CD14-positive monocyte (primary cell): ENCODE measurements around the gene PANK4. TPM values are rescaled to one million over a fixed set of nuclear protein-coding genes. Genes with fewer than 3 reads are reported as not detected.

ENCODE experiments used
- DNase-seq, 3 donors: peaks; one replicate each; pipeline ENCODE4 v3.0.0-alpha.2; 2011 to 2022
- H2AFZ ChIP-seq: 2 replicates; pipeline ENCODE4 v1.6.0; 2012; ENCODE audit warnings: mild to moderate bottlenecking, low read depth, low read length, inconsistent platforms; ENCODE audit not compliant: insufficient read depth, poor library complexity, severe bottlenecking
- H3K27ac ChIP-seq, 2 donors: 1 replicate in 1 of 2; 2 replicates in 1 of 2; pipeline ENCODE4 v1.5.1; 2012 to 2013; ENCODE audit warnings: low read length in 2 of 2, control low read depth in 1 of 2, inconsistent platforms in 1 of 2, low read depth in 1 of 2, mild to moderate bottlenecking in 1 of 2
- H3K27me3 ChIP-seq, 2 donors: one replicate each; pipeline versions ENCODE4 v1.6.0 to v1.6.1; 2011 to 2013; ENCODE audit warnings: low read length in 2 of 2; ENCODE audit not compliant: control insufficient read depth in 2 of 2, insufficient read depth in 2 of 2
- H3K36me3 ChIP-seq, 2 donors: replicated peaks in 1 of 2; 1 replicate in 1 of 2; 2 replicates in 1 of 2; pipeline versions ENCODE4 v1.5.1 to v1.6.1; 2012 to 2013; ENCODE audit warnings: low read length in 2 of 2, control low read depth in 1 of 2, inconsistent platforms in 1 of 2, mild to moderate bottlenecking in 1 of 2; ENCODE audit not compliant: insufficient read depth in 2 of 2, control insufficient read depth in 1 of 2
- H3K4me1 ChIP-seq, 2 donors: 1 replicate in 1 of 2; 2 replicates in 1 of 2; pipeline versions ENCODE4 v1.5.1 to v1.6.1; 2012 to 2013; ENCODE audit warnings: low read length in 2 of 2, control low read depth in 1 of 2, inconsistent platforms in 1 of 2, mild to moderate bottlenecking in 1 of 2, moderate library complexity in 1 of 2; ENCODE audit not compliant: insufficient read depth in 2 of 2, control insufficient read depth in 1 of 2
- H3K4me2 ChIP-seq: replicated peaks from 2 replicates; pipeline ENCODE3; 2012; ENCODE audit warnings: low read length, moderate library complexity, mild to moderate bottlenecking; ENCODE audit not compliant: poor library complexity, severe bottlenecking; ENCODE audit errors: extremely low read depth
- H3K4me3 ChIP-seq, 3 experiments: fragments of 200-600 bp in 1 of 3; sonication (generic) in 1 of 3; replicated peaks in 1 of 3; 1 replicate in 2 of 3; 2 replicates in 1 of 3; pipeline ENCODE4 v1.5.1; 2011 to 2013; ENCODE audit warnings: low read length in 3 of 3, mild to moderate bottlenecking in 3 of 3, control low read depth in 2 of 3, low read depth in 2 of 3, inconsistent platforms in 1 of 3, moderate library complexity in 1 of 3
- H3K79me2 ChIP-seq: 2 replicates; pipeline ENCODE4 v1.6.0; 2012; ENCODE audit warnings: mild to moderate bottlenecking, control low read depth, inconsistent platforms, low read length, moderate library complexity; ENCODE audit not compliant: insufficient read depth
- H3K9ac ChIP-seq: 2 replicates; pipeline ENCODE4 v1.6.0; 2017; ENCODE audit warnings: low read length, mild to moderate bottlenecking; ENCODE audit not compliant: insufficient read depth, poor library complexity, severe bottlenecking
- H3K9me3 ChIP-seq, 2 donors: replicated peaks in 1 of 2; 1 replicate in 1 of 2; 2 replicates in 1 of 2; pipeline versions ENCODE4 v1.5.1 to v1.6.1; 2012 to 2013; ENCODE audit warnings: low read length in 2 of 2, control low read depth in 1 of 2; ENCODE audit not compliant: control insufficient read depth in 1 of 2, insufficient read depth in 1 of 2
- H4K20me1 ChIP-seq: 2 replicates; pipeline ENCODE4 v1.6.0; 2012; ENCODE audit warnings: mild to moderate bottlenecking, low read length, control low read depth, moderate library complexity; ENCODE audit not compliant: insufficient read depth
- H3K27ac Mint-ChIP-seq, 7 donors: one replicate each; pipeline ENCODE4 v1.8.0; 2020; ENCODE audit warnings: mild to moderate bottlenecking in 7 of 7, mixed read lengths in 7 of 7, moderate library complexity in 6 of 7, inconsistent platforms in 2 of 7
- H3K27me3 Mint-ChIP-seq, 3 donors: one replicate each; pipeline ENCODE4 v1.8.0; 2021 to 2022; ENCODE audit warnings: low read depth in 3 of 3, mild to moderate bottlenecking in 3 of 3, mixed read lengths in 3 of 3, moderate library complexity in 3 of 3, inconsistent platforms in 1 of 3
- H3K36me3 Mint-ChIP-seq, 2 donors: one replicate each; pipeline ENCODE4 v1.8.0; 2020; ENCODE audit warnings: mixed read lengths in 2 of 2, inconsistent platforms in 1 of 2, mild to moderate bottlenecking in 1 of 2
- H3K4me1 Mint-ChIP-seq: one replicate; pipeline ENCODE4 v1.8.0; 2020; ENCODE audit warnings: mild to moderate bottlenecking, mixed read lengths
- H3K4me3 Mint-ChIP-seq, 2 donors: one replicate each; pipeline ENCODE4 v1.8.0; 2020; ENCODE audit warnings: mild to moderate bottlenecking in 2 of 2, mixed read lengths in 2 of 2, moderate library complexity in 1 of 2
- H3K9me3 Mint-ChIP-seq, 7 donors: one replicate each; pipeline ENCODE4 v1.8.0; 2020 to 2022; ENCODE audit warnings: mixed read lengths in 7 of 7, mild to moderate bottlenecking in 6 of 7, moderate library complexity in 6 of 7, inconsistent platforms in 2 of 7
- CTCF ChIP-seq: fragments of 200-600 bp; IDR thresholded peaks from one replicate; pipeline ENCODE4 v1.8.0; 2022; ENCODE audit warnings: antibody characterized with exemption, mild to moderate bottlenecking
- WGBS: methylation state at CpG from one replicate; pipeline ENCODE4 v1.1.5; 2013; ENCODE audit warnings: missing lambda C conversion rate; ENCODE audit not compliant: insufficient coverage; 5-methylcytosine and 5-hydroxymethylcytosine counted together
- intact Hi-C, 2 donors: fragments of 100-400 bp; cut with micrococcal nuclease; formaldehyde crosslinking; loops; one replicate each; pipeline versions ENCODE4 v1.15.0 to v1.15.1; 2023
- polyA plus RNA-seq, 3 donors: library from polyadenylated mRNA; depleted of rRNA in 1 of 3; unstranded in 2 of 3; stranded (reverse) in 1 of 3; fragments of 300-500 nt in 2 of 3; fragments of >200 nt in 1 of 3; fragmentation: Illumina TruSeq in 2 of 3; gene quantifications; 1 replicate in 2 of 3; 2 replicates in 1 of 3; pipeline ENCODE4 v1.2.3, GENCODE V29; 2012 to 2021

PANK4 gene
- polyA plus RNA-seq, 3 donors: 11.9 to 30.2 (median 13.7) TPM

GRCh38 chr1:2547210-2548067, 21.0 kb upstream of the PANK4 start:
- H3K27ac ChIP-seq: peak overlapping the region; percentile 99 to 100
- peaks cover 40 to 52% of the 10 kb centered on the region in 2 donors for H3K4me1 ChIP-seq
- H3K4me3 Mint-ChIP-seq: peak overlapping the region; percentile 76 to 81
- peak overlapping the region; percentile 56 for H2AFZ ChIP-seq
- H3K4me3 ChIP-seq: peak overlapping the region; percentile 52 to 88 (median 76)
- H3K36me3 ChIP-seq: no peaks in the 10 kb centered on the region
- peak overlapping the region; percentile 80 for H3K4me2 ChIP-seq
- H3K9ac ChIP-seq: peak overlapping the region; percentile 86
- H3K9me3 Mint-ChIP-seq: peaks cover 0 to 3% (median 0%) of the 10 kb centered on the region in 7 donors
- H4K20me1 ChIP-seq: peaks cover 11% of the 10 kb centered on the region
- peaks cover 2 to 23% (median 10%) of the 10 kb centered on the region in 3 donors for H3K27me3 Mint-ChIP-seq
- no peak for TF ChIP-seq CTCF
- WGBS: 16% methylated on average over 21 of the region's 27 CpGs
- H3K9me3 ChIP-seq: no peaks in the 10 kb centered on the region
- peaks cover 27% of the 10 kb centered on the region for H3K4me1 Mint-ChIP-seq
- H3K27me3 ChIP-seq: peaks cover 0 to 7% of the 10 kb centered on the region in 2 donors
- H3K36me3 Mint-ChIP-seq: no peaks in the 10 kb centered on the region
- intact Hi-C loops: loop anchor here (1.0 to 10.0 kb wide), 7 partner anchors 21 to 415 kb away; partner anchors contain the start of genes PANK4 (in 2 of the 2), PEX10 (in 2 of the 2), FAAP20 (in 1 of the 2) and PRXL2B (in 1 of the 2)
- DNase-seq: peak; percentile 32 to 56 (median 34)
- H3K79me2 ChIP-seq: peaks cover 8% of the 10 kb centered on the region
- peak overlapping the region; percentile 95 to 99 (median 97) for H3K27ac Mint-ChIP-seq

DNA sequence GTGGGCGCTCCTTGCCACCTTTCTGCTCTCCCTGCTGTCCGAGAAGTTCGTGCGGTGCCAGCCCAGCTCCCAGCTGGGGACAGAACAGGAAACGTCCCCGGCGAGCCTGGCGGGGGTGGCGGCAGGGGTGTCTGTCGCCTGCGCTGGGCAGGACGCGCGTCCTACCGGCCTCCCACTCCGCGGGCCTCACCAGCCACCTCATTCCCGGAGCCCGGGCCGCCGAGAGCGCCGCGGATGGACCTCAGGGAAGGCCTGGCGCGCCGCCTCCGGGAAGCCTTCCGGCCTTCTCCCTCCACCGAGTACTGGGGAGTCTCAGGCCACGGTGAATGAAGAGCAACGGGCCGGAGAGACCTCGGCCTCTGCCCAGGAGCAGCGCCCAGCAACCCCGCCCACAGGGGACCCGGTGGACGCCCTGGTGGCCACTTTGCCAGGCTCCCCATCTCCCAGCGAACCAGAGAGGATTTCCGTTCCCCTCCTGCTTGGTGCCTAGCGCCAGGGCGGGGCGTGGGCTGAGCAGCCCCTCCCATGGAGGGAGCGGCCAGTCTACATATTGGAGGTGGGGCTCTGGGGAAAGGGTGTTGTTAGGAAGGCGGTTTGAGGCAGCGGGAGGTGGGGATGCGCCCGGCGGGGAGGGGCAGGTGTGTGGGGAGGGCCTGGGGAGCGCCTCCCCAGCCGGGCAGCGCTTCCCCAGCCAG, 20.3 kb upstream of the PANK4 start:
- Mint-ChIP-seq H3K36me3 (no peaks in the 10 kb centered on the region), H3K27ac (peak overlapping the region; percentile 90 to 99 (median 97)), H3K27me3 (peaks cover 7 to 31% (median 13%) of the 10 kb centered on the region in 3 donors), H3K9me3 (peaks cover 0 to 3% (median 0%) of the 10 kb centered on the region in 7 donors), H3K4me3 (peak overlapping the region; percentile 76 to 81), H3K4me1 (peaks cover 27% of the 10 kb centered on the region)
- peak overlapping the region; percentile 99 to 100 for H3K27ac ChIP-seq
- peak overlapping the region; percentile 56 for H2AFZ ChIP-seq
- H3K9me3 ChIP-seq: no peaks in the 10 kb centered on the region
- peak overlapping the region; percentile 80 for H3K4me2 ChIP-seq
- H3K36me3 ChIP-seq: no peaks in the 10 kb centered on the region
- H3K4me3 ChIP-seq: peak overlapping the region; percentile 52 to 88 (median 76)
- WGBS: under 1% methylated on average over 51 of the region's 52 CpGs
- peak; percentile 13 for TF ChIP-seq CTCF
- intact Hi-C loops: loop anchor here (2.0 to 10.0 kb wide), 6 partner anchors 20 to 414 kb away; partner anchors contain the start of genes PANK4 (in 2 of the 2), PEX10 (in 2 of the 2), FAAP20 (in 1 of the 2) and PRXL2B (in 1 of the 2)
- peak overlapping the region; percentile 86 for H3K9ac ChIP-seq
- peaks cover 40 to 52% of the 10 kb centered on the region in 2 donors for H3K4me1 ChIP-seq
- DNase-seq: peak; percentile 79 to 93 (median 79)
- H3K27me3 ChIP-seq: peaks cover 0 to 15% of the 10 kb centered on the region in 2 donors
- peaks cover 8% of the 10 kb centered on the region for H3K79me2 ChIP-seq
- H4K20me1 ChIP-seq: peaks cover 11% of the 10 kb centered on the region
